Measurements from ENCODE around the gene SZRD1. TPM values are rescaled to one million over a fixed set of nuclear protein-coding genes. Genes with fewer than 3 reads are reported as not detected.

Gene SZRD1
- total and polyA plus RNA-seq, 9 of the 15 experiments (the other 6 are each of a cell fraction or from before 2014, with no cell fraction given): 3.9 to 149 (median 82.5) TPM

DNA sequence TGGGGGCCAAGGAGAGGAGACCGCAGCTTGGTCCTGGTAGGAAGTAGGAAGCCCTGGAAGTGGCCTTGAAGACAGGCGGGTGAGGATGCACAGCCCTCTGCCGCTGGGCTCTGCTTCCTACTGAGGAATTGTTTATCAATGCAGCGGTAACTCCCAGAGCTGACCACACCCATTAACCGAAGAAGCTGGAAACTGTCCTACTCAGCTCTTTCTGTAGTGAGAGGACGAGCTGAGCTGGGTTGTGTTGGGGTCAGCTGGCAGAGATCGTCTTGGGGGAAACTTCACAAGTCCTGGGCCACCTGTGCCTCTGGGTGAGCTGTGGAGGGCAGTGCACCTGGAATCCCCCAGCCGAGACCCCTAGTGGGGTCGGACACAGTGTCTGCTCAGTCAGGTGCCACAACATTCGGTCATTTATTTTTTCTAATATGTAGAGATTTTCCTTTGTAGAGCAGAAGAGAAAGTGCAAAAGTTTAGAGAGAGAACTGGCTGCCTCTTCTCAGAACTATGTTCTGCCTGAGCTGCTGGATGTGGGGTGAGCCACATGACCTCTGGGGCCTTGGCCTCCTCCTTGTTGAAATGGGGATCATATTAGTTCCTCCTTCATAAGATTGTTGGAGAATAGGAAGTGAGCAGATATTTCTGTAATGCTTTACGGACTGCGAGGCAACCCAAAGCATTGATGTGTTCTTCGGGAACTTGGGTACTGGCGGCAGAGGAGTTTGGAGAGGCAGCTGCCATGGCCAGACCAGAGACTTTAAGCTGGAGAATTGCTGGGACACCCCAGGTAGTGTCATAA, 77.1 kb downstream of the SZRD1 start (continued):
- TF ChIP-seq, protein P1, sequence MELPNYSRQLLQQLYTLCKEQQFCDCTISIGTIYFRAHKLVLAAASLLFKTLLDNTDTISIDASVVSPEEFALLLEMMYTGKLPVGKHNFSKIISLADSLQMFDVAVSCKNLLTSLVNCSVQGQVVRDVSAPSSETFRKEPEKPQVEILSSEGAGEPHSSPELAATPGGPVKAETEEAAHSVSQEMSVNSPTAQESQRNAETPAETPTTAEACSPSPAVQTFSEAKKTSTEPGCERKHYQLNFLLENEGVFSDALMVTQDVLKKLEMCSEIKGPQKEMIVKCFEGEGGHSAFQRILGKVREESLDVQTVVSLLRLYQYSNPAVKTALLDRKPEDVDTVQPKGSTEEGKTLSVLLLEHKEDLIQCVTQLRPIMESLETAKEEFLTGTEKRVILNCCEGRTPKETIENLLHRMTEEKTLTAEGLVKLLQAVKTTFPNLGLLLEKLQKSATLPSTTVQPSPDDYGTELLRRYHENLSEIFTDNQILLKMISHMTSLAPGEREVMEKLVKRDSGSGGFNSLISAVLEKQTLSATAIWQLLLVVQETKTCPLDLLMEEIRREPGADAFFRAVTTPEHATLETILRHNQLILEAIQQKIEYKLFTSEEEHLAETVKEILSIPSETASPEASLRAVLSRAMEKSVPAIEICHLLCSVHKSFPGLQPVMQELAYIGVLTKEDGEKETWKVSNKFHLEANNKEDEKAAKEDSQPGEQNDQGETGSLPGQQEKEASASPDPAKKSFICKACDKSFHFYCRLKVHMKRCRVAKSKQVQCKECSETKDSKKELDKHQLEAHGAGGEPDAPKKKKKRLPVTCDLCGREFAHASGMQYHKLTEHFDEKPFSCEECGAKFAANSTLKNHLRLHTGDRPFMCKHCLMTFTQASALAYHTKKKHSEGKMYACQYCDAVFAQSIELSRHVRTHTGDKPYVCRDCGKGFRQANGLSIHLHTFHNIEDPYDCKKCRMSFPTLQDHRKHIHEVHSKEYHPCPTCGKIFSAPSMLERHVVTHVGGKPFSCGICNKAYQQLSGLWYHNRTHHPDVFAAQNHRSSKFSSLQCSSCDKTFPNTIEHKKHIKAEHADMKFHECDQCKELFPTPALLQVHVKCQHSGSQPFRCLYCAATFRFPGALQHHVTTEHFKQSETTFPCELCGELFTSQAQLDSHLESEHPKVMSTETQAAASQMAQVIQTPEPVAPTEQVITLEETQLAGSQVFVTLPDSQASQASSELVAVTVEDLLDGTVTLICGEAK (IDR thresholded peaks at IDR 0.05): 0 out of 2 replicates have a peak, but pooled peaks have one; percentile 16
- TF ChIP-seq, protein P1 (CRISPR knock-in tag; IDR thresholded peaks at IDR 0.05): no peak
- TF ChIP-seq JUND (IDR thresholded peaks at IDR 0.05; ENCODE audit: borderline replicate concordance, low read depth, low read length) (no peak), JUND (tag; IDR thresholded peaks at IDR 0.05; ENCODE audit: borderline replicate concordance, low read depth, low read length) (peak; percentile 50; the same call in 1 of the 3 replicates), ZFP36 (IDR thresholded peaks at IDR 0.05; ENCODE audit: low read depth, low read length, partially characterized antibody) (peak; percentile 58), MAZ (CRISPR knock-in tag; conservative IDR thresholded peaks at IDR 0.05 in 1 of 2, IDR thresholded peaks at IDR 0.05 in 1 of 2) (peak; percentile 23 to 39; a peak in 1 of 4 replicates), NFYB (IDR thresholded peaks at IDR 0.05; ENCODE audit: extremely low read depth, insufficient read length) (no peak), DPF2 (IDR thresholded peaks at IDR 0.05) (0 out of 2 replicates have a peak, but pooled peaks have one; percentile 55), NRF1 (conservative IDR thresholded peaks at IDR 0.05 in 1 of 2, IDR thresholded peaks at IDR 0.05 in 1 of 2) (no peak; a peak in 1 of 4 replicates), ZBTB7A (IDR thresholded peaks at IDR 0.05; ENCODE audit: borderline replicate concordance, control insufficient read depth, low read depth, low read length) (peak; percentile 57; the same call in 1 of the 2 replicates), FOXP1 (CRISPR knock-in tag; IDR thresholded peaks at IDR 0.05) (0 out of 2 replicates have a peak, but pooled peaks have one; percentile 24), PHTF2 (CRISPR knock-in tag; IDR thresholded peaks at IDR 0.05) (no peak), HDGF (IDR thresholded peaks at IDR 0.05) (no peak)
- TF ChIP-seq, protein P2, sequence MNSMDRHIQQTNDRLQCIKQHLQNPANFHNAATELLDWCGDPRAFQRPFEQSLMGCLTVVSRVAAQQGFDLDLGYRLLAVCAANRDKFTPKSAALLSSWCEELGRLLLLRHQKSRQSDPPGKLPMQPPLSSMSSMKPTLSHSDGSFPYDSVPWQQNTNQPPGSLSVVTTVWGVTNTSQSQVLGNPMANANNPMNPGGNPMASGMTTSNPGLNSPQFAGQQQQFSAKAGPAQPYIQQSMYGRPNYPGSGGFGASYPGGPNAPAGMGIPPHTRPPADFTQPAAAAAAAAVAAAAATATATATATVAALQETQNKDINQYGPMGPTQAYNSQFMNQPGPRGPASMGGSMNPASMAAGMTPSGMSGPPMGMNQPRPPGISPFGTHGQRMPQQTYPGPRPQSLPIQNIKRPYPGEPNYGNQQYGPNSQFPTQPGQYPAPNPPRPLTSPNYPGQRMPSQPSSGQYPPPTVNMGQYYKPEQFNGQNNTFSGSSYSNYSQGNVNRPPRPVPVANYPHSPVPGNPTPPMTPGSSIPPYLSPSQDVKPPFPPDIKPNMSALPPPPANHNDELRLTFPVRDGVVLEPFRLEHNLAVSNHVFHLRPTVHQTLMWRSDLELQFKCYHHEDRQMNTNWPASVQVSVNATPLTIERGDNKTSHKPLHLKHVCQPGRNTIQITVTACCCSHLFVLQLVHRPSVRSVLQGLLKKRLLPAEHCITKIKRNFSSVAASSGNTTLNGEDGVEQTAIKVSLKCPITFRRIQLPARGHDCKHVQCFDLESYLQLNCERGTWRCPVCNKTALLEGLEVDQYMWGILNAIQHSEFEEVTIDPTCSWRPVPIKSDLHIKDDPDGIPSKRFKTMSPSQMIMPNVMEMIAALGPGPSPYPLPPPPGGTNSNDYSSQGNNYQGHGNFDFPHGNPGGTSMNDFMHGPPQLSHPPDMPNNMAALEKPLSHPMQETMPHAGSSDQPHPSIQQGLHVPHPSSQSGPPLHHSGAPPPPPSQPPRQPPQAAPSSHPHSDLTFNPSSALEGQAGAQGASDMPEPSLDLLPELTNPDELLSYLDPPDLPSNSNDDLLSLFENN (IDR thresholded peaks at IDR 0.05; ENCODE audit: low read depth in 2 of 2, low read length in 2 of 2): no peak
